Cerebellar nuclear complex (tissue), 1 donor: ENCODE measurements around the gene ANKRD33B.
"Not testable (repeated sequence)": the region's sequence is repeated elsewhere in the genome, so short reads cannot be mapped to it uniquely, and the experiment has no call there.

Experiments
- DNase-seq, 2 experiments: peaks; one replicate each; lab custom pipeline; 2025; lab: John Stamatoyannopoulos, UW

ANKRD33B gene

GRCh38 chr5:10637944-10638343 is 74.1 kb downstream of the ANKRD33B start:
- no peak for DNase-seq

- DNase-seq: not testable (repeated sequence)
These were observed 74.9 kb downstream of the ANKRD33B start for GRCh38 chr5:10638723-10639122.

- DNase-seq: no peak
These were observed 76.0 kb downstream of the ANKRD33B start for GRCh38 chr5:10639846-10640368.

- no peak for DNase-seq
These were observed 78.5 kb downstream of the ANKRD33B start for GRCh38 chr5:10642367-10642766.

GRCh38 chr5:10644192-10644591 is 80.3 kb downstream of the ANKRD33B start:
- no peak for DNase-seq

GRCh38 chr5:10645146-10645545 is 81.3 kb downstream of the ANKRD33B start:
- no peak for DNase-seq

- DNase-seq: no peak
These were observed 81.8 kb downstream of the ANKRD33B start for GRCh38 chr5:10645671-10646070.

GRCh38 chr5:10647640-10648039 is 83.8 kb downstream of the ANKRD33B start:
- no peak for DNase-seq

GRCh38 chr5:10648806-10649665 is 85.2 kb downstream of the ANKRD33B start:
- DNase-seq: no peak

- DNase-seq: no peak
These were observed 86.0 kb downstream of the ANKRD33B start for GRCh38 chr5:10649666-10650380.

- no peak for DNase-seq
These were observed 88.3 kb downstream of the ANKRD33B start for GRCh38 chr5:10652151-10652550.

- no peak for DNase-seq
These were observed 88.7 kb downstream of the ANKRD33B start for GRCh38 chr5:10652606-10653005.

GRCh38 chr5:10653043-10653442 is 89.2 kb downstream of the ANKRD33B start:
- DNase-seq: no peak

- no peak for DNase-seq
These were observed 90.0 kb downstream of the ANKRD33B start for GRCh38 chr5:10653751-10654400.

GRCh38 chr5:10654566-10654965 is 90.7 kb downstream of the ANKRD33B start:
- no peak for DNase-seq

GRCh38 chr5:10655161-10655971 is 91.5 kb downstream of the ANKRD33B start:
- no peak for DNase-seq

- no peak for DNase-seq
These were observed 92.3 kb downstream of the ANKRD33B start for GRCh38 chr5:10655972-10656830.

GRCh38 chr5:10658265-10658664 is 94.4 kb downstream of the ANKRD33B start:
- no peak for DNase-seq

- no peak for DNase-seq
These were observed 96.3 kb downstream of the ANKRD33B start for GRCh38 chr5:10660135-10660534.

- no peak for DNase-seq
These were observed 97.0 kb downstream of the ANKRD33B start for GRCh38 chr5:10660720-10661387.
